ENCODE data around the gene SPSB1. TPM values are rescaled to one million over a fixed set of nuclear protein-coding genes. Genes with fewer than 3 reads are reported as not detected.

Gene SPSB1
- total RNA-seq, 1 donor from 2014 or later = 5.6 TPM

DNA sequence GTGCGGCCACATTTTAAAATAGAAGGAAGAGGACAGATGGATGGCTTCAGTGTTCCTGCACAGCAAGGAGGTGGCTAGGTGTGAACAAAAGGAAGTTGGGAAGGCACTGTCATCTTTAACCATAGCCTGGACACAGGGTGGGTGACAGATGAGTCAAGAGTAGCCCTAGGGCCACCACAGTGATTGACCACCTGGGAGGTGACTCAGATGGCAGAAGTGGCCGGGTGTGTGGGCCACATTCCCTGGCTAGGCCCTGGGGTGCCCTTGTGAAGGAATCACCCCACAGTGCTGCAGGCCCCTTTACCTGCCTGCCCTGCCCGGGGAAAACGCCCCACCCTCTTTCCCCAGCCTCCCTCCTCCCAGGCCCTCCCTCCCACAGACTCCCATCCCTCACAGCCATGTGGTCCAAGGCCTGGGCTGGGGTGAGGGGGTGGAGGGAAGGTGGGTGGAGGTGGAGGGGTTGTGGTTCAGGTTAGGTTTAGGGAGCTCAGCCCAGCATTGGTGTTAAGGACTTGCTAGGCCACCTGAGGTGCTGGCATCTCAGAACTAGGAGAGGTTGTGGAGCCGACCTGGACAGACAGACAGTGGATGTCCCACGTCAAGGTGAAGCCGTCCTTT lies 59.1 kb downstream of the SPSB1 start:
- DNase-seq (ENCODE audit: extremely low spot score, unreplicated experiment) = no peak
- H3K4me3 Mint-ChIP-seq = no peak overlapping the region
- no peaks in the 10 kb centered on the region for H3K27me3 Mint-ChIP-seq
- peaks cover 10% of the 10 kb centered on the region for H3K4me1 Mint-ChIP-seq (ENCODE audit: unreplicated experiment)
- TF ChIP-seq, protein P1, sequence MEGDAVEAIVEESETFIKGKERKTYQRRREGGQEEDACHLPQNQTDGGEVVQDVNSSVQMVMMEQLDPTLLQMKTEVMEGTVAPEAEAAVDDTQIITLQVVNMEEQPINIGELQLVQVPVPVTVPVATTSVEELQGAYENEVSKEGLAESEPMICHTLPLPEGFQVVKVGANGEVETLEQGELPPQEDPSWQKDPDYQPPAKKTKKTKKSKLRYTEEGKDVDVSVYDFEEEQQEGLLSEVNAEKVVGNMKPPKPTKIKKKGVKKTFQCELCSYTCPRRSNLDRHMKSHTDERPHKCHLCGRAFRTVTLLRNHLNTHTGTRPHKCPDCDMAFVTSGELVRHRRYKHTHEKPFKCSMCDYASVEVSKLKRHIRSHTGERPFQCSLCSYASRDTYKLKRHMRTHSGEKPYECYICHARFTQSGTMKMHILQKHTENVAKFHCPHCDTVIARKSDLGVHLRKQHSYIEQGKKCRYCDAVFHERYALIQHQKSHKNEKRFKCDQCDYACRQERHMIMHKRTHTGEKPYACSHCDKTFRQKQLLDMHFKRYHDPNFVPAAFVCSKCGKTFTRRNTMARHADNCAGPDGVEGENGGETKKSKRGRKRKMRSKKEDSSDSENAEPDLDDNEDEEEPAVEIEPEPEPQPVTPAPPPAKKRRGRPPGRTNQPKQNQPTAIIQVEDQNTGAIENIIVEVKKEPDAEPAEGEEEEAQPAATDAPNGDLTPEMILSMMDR (conservative IDR thresholded peaks at IDR 0.05) = no peak
- H3K27ac Mint-ChIP-seq = no peak overlapping the region
- peaks cover 6% of the 10 kb centered on the region for H3K36me3 Mint-ChIP-seq
- H3K9me3 Mint-ChIP-seq = peaks cover 4% of the 10 kb centered on the region

DNA sequence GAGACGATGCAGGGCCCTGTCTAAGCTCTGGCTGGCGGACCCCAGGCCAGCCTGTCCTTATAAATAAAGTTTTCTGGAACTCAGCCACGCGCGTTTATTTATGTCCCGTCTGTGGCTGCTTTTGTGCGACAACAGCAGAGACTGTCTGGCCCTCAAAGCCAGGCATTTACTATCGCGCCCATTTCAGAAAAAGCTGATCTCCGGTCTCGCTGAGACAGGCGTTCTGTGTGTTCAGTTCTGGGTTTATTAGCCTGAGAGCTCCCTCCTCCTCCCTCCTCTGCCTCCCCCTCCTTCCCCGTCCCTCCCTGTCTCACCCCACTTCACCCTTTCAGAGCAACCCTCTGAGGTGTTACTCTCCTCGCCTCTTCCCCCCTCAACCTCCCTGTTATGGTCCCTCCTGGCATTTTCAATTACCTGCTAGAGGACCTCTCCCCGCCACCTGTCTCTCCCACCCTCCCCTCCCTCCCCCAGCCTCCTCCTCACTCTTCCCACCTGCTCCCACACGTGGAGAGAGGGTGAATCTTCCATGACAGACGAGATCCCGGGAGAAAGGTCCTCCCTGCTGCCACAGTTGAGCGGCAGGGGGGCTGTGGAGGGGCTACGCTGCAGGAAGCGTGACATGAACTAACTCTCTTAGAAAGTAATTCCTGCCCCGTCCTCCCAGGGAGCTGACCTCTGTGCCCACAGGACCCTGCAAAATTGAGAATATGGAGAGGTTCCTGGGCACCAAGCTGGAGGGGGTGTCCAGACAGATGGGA lies 59.9 kb downstream of the SPSB1 start:
- Mint-ChIP-seq H3K27me3 (no peaks in the 10 kb centered on the region), H3K4me3 (no peak overlapping the region), H3K36me3 (peaks cover 12% of the 10 kb centered on the region), H3K27ac (no peak overlapping the region), H3K4me1 (ENCODE audit: unreplicated experiment) (peaks cover 10% of the 10 kb centered on the region), H3K9me3 (peaks cover 5% of the 10 kb centered on the region)
- no peak for DNase-seq (ENCODE audit: extremely low spot score, unreplicated experiment)
- TF ChIP-seq, protein P1 (conservative IDR thresholded peaks at IDR 0.05) = peak; percentile 35

DNA sequence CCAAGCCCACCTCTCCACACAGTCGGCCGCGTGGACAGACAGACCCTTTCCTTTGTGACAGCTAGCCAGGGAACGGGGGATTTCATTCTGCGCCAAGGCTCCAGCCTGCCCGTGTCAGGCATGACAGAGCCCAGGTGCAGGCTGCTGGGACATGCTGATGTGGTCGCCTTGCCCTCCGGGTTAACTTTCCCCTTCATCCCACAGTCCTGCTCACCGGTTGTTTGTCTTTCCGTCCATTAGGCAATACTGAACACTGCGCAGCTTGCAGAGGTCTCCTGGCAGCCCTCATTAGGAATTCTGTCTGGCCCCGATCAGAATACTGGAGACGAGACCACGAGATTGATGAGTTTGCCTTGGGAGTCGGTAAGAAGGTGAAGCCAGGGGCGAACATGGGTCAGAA lies 62.8 kb downstream of the SPSB1 start:
- DNase-seq (ENCODE audit: extremely low spot score, unreplicated experiment) = no peak
- Mint-ChIP-seq H3K27me3 (no peaks in the 10 kb centered on the region), H3K9me3 (peaks cover 5% of the 10 kb centered on the region), H3K4me1 (ENCODE audit: unreplicated experiment) (peaks cover 4% of the 10 kb centered on the region), H3K27ac (no peak overlapping the region), H3K4me3 (no peak overlapping the region), H3K36me3 (peaks cover 12% of the 10 kb centered on the region)
- TF ChIP-seq, protein P1 (conservative IDR thresholded peaks at IDR 0.05) = no peak

DNA sequence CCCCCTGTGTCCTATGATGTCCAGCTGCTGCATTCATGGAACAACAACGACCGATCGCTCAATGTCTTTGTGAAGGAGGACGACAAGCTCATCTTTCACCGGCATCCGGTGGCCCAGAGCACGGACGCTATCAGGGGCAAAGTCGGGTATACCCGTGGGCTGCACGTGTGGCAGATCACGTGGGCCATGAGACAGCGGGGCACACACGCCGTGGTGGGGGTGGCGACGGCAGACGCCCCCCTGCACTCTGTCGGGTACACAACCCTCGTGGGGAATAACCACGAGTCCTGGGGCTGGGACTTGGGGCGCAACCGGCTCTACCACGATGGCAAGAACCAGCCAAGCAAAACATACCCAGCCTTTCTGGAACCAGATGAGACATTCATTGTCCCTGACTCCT lies 63.3 kb downstream of the SPSB1 start:
- peaks cover 3% of the 10 kb centered on the region for H3K4me1 Mint-ChIP-seq (ENCODE audit: unreplicated experiment)
- H3K4me3 Mint-ChIP-seq = no peak overlapping the region
- H3K36me3 Mint-ChIP-seq = peaks cover 12% of the 10 kb centered on the region
- H3K9me3 Mint-ChIP-seq = peaks cover 5% of the 10 kb centered on the region
- DNase-seq (ENCODE audit: extremely low spot score, unreplicated experiment) = no peak
- no peaks in the 10 kb centered on the region for H3K27me3 Mint-ChIP-seq
- H3K27ac Mint-ChIP-seq = no peak overlapping the region
- TF ChIP-seq, protein P1 (conservative IDR thresholded peaks at IDR 0.05) = no peak

DNA sequence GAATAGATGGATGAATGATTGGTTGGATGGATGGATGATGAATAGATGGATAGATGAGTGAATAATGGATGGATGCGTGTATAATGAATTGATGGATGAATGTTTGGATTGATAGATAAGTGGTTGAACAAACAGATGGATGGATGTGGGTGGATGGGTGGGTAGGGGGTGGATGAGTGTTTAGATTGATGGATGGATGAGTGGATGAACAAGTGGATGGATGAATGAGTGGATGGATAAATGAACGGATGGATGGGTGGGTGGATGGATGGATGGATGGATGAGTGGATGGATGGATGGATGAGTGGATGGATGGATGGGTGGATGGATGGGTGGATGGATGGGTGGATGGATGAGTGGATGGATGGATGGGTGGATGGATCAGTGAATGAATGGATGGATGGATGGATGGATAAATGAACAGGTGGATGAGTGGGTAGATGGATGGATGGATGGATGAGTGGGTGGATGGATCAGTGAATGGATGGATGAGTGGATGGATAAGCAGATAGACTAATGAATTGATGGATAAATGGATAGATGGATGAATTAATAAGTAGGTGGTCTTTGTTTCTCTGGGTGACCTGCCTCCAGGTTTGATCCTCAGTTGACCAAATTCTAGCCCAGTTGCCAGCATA lies 64.3 kb downstream of the SPSB1 start:
- H3K36me3 Mint-ChIP-seq = peaks cover 12% of the 10 kb centered on the region
- H3K27ac Mint-ChIP-seq = no peak overlapping the region
- H3K9me3 Mint-ChIP-seq = peaks cover 5% of the 10 kb centered on the region
- no peak overlapping the region for H3K4me3 Mint-ChIP-seq
- TF ChIP-seq, protein P1 (conservative IDR thresholded peaks at IDR 0.05) = no peak
- H3K4me1 Mint-ChIP-seq (ENCODE audit: unreplicated experiment) = peaks cover 3% of the 10 kb centered on the region
- no peak for DNase-seq (ENCODE audit: extremely low spot score, unreplicated experiment)
- H3K27me3 Mint-ChIP-seq = no peaks in the 10 kb centered on the region
